Astrocyte of the cerebellum (primary cell): Measurements from ENCODE around the gene CFAP73.
"Not testable (repeated sequence)": the region's sequence is repeated elsewhere in the genome, so short reads cannot be mapped to it uniquely, and the experiment has no call there.

Experiments
- DNase-seq: peaks from one replicate; pipeline ENCODE4 v3.0.0-alpha.2; 2011; ENCODE audit warnings: low read depth
- H3K4me3 ChIP-seq: 2 replicates; pipeline ENCODE4 v1.5.1; 2011; ENCODE audit warnings: mild to moderate bottlenecking, low read depth, low read length, moderate library complexity
- in situ Hi-C: cut with HindIII; loops from 2 replicates; pipeline ENCODE4 v1.10.0; 2017; ENCODE audit warnings: low sequenced_read_pairs
- TF ChIP-seq, protein P1 (sequence below): IDR thresholded peaks from 2 replicates; pipeline ENCODE4 v1.5.1; 2012; ENCODE audit warnings: low read length, low read depth, moderate library complexity, mild to moderate bottlenecking; ENCODE audit errors: missing control alignments

Gene CFAP73

DNA sequence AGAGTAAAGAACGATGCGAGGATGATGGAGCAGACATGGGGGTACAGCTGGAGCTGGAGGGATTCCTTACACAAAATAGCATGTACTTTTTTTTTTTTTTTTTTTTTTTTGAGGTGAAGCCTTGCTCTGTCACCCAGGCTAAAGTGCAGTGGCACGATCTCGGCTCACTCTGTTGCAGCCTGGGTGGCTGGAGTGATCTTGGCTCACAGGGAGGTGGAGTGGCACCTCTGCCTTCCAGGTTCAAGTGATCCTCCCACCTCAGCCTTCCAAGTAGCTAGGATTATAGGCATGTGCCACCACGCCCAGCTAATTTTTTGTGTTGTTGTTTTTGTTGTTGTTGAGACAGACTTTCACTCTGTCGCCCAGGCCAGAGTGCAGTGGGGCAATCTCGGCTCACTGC lies 8.8 kb upstream of the CFAP73 start:
- DNase-seq = no peak
- TF ChIP-seq, protein P1, sequence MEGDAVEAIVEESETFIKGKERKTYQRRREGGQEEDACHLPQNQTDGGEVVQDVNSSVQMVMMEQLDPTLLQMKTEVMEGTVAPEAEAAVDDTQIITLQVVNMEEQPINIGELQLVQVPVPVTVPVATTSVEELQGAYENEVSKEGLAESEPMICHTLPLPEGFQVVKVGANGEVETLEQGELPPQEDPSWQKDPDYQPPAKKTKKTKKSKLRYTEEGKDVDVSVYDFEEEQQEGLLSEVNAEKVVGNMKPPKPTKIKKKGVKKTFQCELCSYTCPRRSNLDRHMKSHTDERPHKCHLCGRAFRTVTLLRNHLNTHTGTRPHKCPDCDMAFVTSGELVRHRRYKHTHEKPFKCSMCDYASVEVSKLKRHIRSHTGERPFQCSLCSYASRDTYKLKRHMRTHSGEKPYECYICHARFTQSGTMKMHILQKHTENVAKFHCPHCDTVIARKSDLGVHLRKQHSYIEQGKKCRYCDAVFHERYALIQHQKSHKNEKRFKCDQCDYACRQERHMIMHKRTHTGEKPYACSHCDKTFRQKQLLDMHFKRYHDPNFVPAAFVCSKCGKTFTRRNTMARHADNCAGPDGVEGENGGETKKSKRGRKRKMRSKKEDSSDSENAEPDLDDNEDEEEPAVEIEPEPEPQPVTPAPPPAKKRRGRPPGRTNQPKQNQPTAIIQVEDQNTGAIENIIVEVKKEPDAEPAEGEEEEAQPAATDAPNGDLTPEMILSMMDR = no peak
- no peak overlapping the region for H3K4me3 ChIP-seq
- in situ Hi-C loops = no loop called here

GRCh38 chr12:113141716-113142115 lies 7.8 kb upstream of the CFAP73 start:
- in situ Hi-C loops, DNase-seq, H3K4me3 ChIP-seq: not testable (repeated sequence)

GRCh38 chr12:113142173-113142885 lies 7.2 kb upstream of the CFAP73 start:
- H3K4me3 ChIP-seq = no peak overlapping the region
- no peak for DNase-seq
- in situ Hi-C loops = no loop called here
- TF ChIP-seq, protein P1 = no peak

GRCh38 chr12:113142886-113143332 lies 6.6 kb upstream of the CFAP73 start:
- TF ChIP-seq, protein P1 = no peak

GRCh38 chr12:113143959-113144358 lies 5.6 kb upstream of the CFAP73 start:
- no peak for DNase-seq
- in situ Hi-C loops = no loop called here
- TF ChIP-seq, protein P1 = no peak

More at GRCh38 chr12:113142886-113143332, 6.6 kb upstream of the CFAP73 start:
- in situ Hi-C loops = no loop called here
- no peak for DNase-seq
- no peak overlapping the region for H3K4me3 ChIP-seq

DNA sequence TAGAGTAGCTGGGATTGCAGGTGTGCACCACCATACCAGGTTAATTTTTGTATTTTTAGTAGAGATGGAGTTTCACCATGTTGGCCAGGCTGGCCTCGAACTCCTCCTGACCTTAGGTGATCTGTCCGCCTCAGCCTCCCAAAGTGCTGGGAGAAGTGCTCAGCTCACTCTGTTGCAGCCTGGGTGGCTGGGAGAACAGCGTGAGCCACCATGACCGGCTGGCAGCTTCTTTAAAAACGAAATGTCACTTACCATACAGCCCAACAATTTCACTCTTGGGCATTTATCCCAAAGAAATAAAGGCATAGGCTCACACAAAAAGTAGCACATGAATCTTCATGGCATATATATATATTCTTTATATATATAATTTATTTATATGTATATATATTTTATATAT lies 4.7 kb upstream of the CFAP73 start:
- TF ChIP-seq, protein P1 = no peak
- no peak overlapping the region for H3K4me3 ChIP-seq
- no peak for DNase-seq
- in situ Hi-C loops = no loop called here

More at GRCh38 chr12:113143959-113144358, 5.6 kb upstream of the CFAP73 start:
- H3K4me3 ChIP-seq = no peak overlapping the region

DNA sequence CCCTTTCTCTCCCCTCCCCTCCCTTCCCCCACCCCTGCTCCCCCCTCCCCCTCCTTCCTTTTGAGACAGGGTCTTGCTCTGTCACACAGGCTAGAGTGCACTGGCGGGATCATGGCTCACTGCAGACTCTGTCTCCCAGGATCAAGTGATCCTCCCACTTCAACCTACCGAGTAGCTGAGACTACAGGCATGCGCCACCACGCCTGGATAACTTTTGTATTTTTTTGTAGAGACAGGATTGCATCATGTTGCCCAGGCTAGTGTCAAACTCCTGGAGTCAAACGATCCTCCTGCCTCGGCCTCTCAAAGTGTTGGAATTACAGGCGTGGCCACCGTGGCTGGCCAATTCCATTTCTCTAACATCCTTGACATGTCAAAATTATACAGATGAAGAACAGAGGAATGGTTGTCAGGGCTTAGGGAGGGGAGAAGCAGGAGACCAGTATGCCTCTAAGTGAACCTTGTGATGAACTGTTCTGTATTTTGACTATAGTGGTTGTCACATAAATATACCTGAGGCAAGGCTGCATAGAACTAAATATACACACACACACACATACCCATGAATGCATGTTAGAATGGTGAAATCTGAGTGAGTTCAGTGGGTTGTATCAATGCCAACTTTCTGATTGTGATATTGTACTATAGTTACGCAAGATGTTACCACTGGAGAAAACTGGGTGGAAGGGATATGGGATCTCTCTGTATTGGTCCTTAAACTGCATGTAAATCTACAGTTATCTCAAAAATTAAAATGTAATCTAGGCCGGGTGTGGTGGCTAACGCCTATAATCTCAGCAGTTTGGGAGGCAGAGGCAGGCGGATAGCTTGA lies 3.6 kb upstream of the CFAP73 start:
- in situ Hi-C loops = no loop called here
- no peak overlapping the region for H3K4me3 ChIP-seq
- TF ChIP-seq, protein P1 = no peak
- DNase-seq = no peak
